ENCODE measurements around the gene SMIM38.

SMIM38 gene

GRCh38 chr11:69155302-69156234 lies at the start of gene SMIM38:
SMIM38 (plus strand) TSS chr11:69155935; CDS start chr11:69157847, 1,912 bp downstream.
- no peak for TF ChIP-seq CTCF (IDR thresholded peaks at IDR 0.05; ENCODE audit: extremely low read depth, missing control alignments)
- DNase-seq (ENCODE audit: low spot score), result peak; percentile 78

GRCh38 chr11:69106031-69106811 lies 49.5 kb upstream of the SMIM38 start:
- DNase-seq (ENCODE audit: low spot score), result no peak
- TF ChIP-seq CTCF (IDR thresholded peaks at IDR 0.05; ENCODE audit: extremely low read depth, missing control alignments), result no peak

GRCh38 chr11:69107413-69107812 lies 48.3 kb upstream of the SMIM38 start:
- no peak for DNase-seq (ENCODE audit: low spot score)
- no peak for TF ChIP-seq CTCF (IDR thresholded peaks at IDR 0.05; ENCODE audit: extremely low read depth, missing control alignments)

- TF ChIP-seq CTCF (IDR thresholded peaks at IDR 0.05; ENCODE audit: extremely low read depth, missing control alignments), result no peak
- no peak for DNase-seq (ENCODE audit: low spot score)
Measured at GRCh38 chr11:69108030-69108429, 47.7 kb upstream of the SMIM38 start.

- TF ChIP-seq CTCF (IDR thresholded peaks at IDR 0.05; ENCODE audit: extremely low read depth, missing control alignments), result no peak
- no peak for DNase-seq (ENCODE audit: low spot score)
Measured at GRCh38 chr11:69108559-69108958, 47.2 kb upstream of the SMIM38 start.

- TF ChIP-seq CTCF (IDR thresholded peaks at IDR 0.05; ENCODE audit: extremely low read depth, missing control alignments), result no peak
- DNase-seq (ENCODE audit: low spot score), result no peak
Measured at GRCh38 chr11:69109101-69109500, 46.6 kb upstream of the SMIM38 start.

- TF ChIP-seq CTCF (IDR thresholded peaks at IDR 0.05; ENCODE audit: extremely low read depth, missing control alignments), result no peak
- no peak for DNase-seq (ENCODE audit: low spot score)
Measured at GRCh38 chr11:69110451-69110850, 45.3 kb upstream of the SMIM38 start.
